Lower leg skin (tissue), 3 donors: ENCODE results near the gene OR2J3.

Source experiments
- CTCF ChIP-seq, 3 donors: fragments of 450-650 bp; IDR thresholded peaks; one replicate each; pipeline ENCODE4 v1.5.1; 2016; ENCODE audit warnings: antibody characterized with exemption in 3 of 3, mild to moderate bottlenecking in 3 of 3, moderate library complexity in 2 of 3
- POLR2A ChIP-seq, 2 donors: fragments of 450-650 bp; IDR thresholded peaks; one replicate each; pipeline ENCODE4 v1.6.1; 2016 to 2017; ENCODE audit warnings: antibody characterized with exemption in 2 of 2, mild to moderate bottlenecking in 1 of 2, moderate library complexity in 1 of 2

GRCh38 chr6:29107758-29108157 lies at the start of gene OR2J3:
- TF ChIP-seq POLR2A (IDR thresholded peaks at IDR 0.05): no peak
- TF ChIP-seq CTCF (IDR thresholded peaks at IDR 0.05): no peak
